GM23338 (cell line): ENCODE measurements around the gene DHX38. TPM values are rescaled to one million over a fixed set of nuclear protein-coding genes. Genes with fewer than 3 reads are reported as not detected.

Source experiments
- ATAC-seq: fragments of 200-7000 bp; cut with Tn5 transposase; 3 replicates; pipeline ENCODE4 v1.9.1; 2020
- DNase-seq: peaks from one replicate; pipeline ENCODE4 v3.0.0-alpha.2; 2015; ENCODE audit warnings: low spot score
- H2AFZ ChIP-seq: fragments of 200-600 bp; sonication (generic); 2 replicates; pipeline ENCODE4 v1.8.0; 2016; ENCODE audit warnings: antibody characterized with exemption, mild to moderate bottlenecking, moderate library complexity
- H3F3A ChIP-seq: fragments of 200-600 bp; sonication (generic); replicated peaks from 2 replicates; pipeline ENCODE4 v1.8.0; 2017; ENCODE audit warnings: antibody characterized with exemption, mixed run types, low read depth
- H3K27ac ChIP-seq: fragments of 200-600 bp; sonication (generic); 2 replicates; pipeline ENCODE4 v1.6.1; 2016; ENCODE audit warnings: low read depth
- H3K27me3 ChIP-seq: fragments of 200-600 bp; sonication (generic); 2 replicates; pipeline ENCODE4 v1.8.0; 2016; ENCODE audit warnings: mild to moderate bottlenecking, mixed run types, moderate library complexity; ENCODE audit not compliant: insufficient read depth
- H3K36me3 ChIP-seq: fragments of 200-600 bp; sonication (generic); 2 replicates; pipeline ENCODE4 v1.8.0; 2016; ENCODE audit warnings: mild to moderate bottlenecking; ENCODE audit not compliant: insufficient read depth
- H3K4me1 ChIP-seq: fragments of 200-600 bp; sonication (generic); 2 replicates; pipeline ENCODE4 v1.8.0; 2016; ENCODE audit warnings: mild to moderate bottlenecking, moderate library complexity; ENCODE audit not compliant: insufficient read depth
- H3K4me2 ChIP-seq: fragments of 200-600 bp; sonication (generic); 2 replicates; pipeline ENCODE4 v1.7.1; 2017; ENCODE audit warnings: mixed run types
- H3K4me3 ChIP-seq: fragments of 200-600 bp; sonication (generic); 2 replicates; pipeline ENCODE4 v1.6.1; 2016; ENCODE audit warnings: mixed run types
- H3K79me2 ChIP-seq: fragments of 200-600 bp; sonication (generic); replicated peaks from 2 replicates; pipeline ENCODE4 v1.8.0; 2017; ENCODE audit warnings: mild to moderate bottlenecking; ENCODE audit not compliant: insufficient read depth
- H3K9me2 ChIP-seq: fragments of 200-600 bp; sonication (generic); 2 replicates; pipeline ENCODE4 v1.8.0; 2017; ENCODE audit not compliant: insufficient read depth
- H4K20me1 ChIP-seq: fragments of 200-600 bp; sonication (generic); replicated peaks from 2 replicates; pipeline ENCODE4 v1.8.0; 2017; ENCODE audit warnings: mild to moderate bottlenecking; ENCODE audit not compliant: insufficient read depth
- H3K27ac Mint-ChIP-seq: 2 replicates; pipeline ENCODE4 v1.8.0; 2020; ENCODE audit warnings: inconsistent platforms, mild to moderate bottlenecking, moderate library complexity, mixed read lengths
- H3K27me3 Mint-ChIP-seq: 3 replicates; pipeline ENCODE4 v1.8.0; 2022; ENCODE audit warnings: low read depth, mild to moderate bottlenecking, moderate library complexity, mixed read lengths, inconsistent platforms; ENCODE audit not compliant: insufficient read depth, poor library complexity
- H3K36me3 Mint-ChIP-seq: 3 replicates; pipeline ENCODE4 v1.8.0; 2021; ENCODE audit warnings: low read depth, mild to moderate bottlenecking, inconsistent platforms, moderate library complexity, mixed read lengths
- H3K4me1 Mint-ChIP-seq: 3 replicates; pipeline ENCODE4 v1.8.0; 2020; ENCODE audit warnings: mild to moderate bottlenecking, inconsistent platforms, mixed read lengths
- H3K4me3 Mint-ChIP-seq: 3 replicates; pipeline ENCODE4 v1.8.0; 2021; ENCODE audit warnings: moderate library complexity, mild to moderate bottlenecking, inconsistent platforms, mixed read lengths
- H3K9me3 Mint-ChIP-seq: 3 replicates; pipeline ENCODE4 v1.8.0; 2020; ENCODE audit warnings: moderate library complexity, mild to moderate bottlenecking, inconsistent platforms, mixed read lengths
- CTCF ChIP-seq, 2 experiments: fragments of 200-600 bp in 1 of 2; sonication (generic) in 1 of 2; conservative IDR thresholded peaks; 2 replicates each; pipeline versions ENCODE4 v1.5.1 to v1.6.1; 2016 to 2017; ENCODE audit warnings: antibody characterized with exemption in 2 of 2, low read depth in 2 of 2, mild to moderate bottlenecking in 2 of 2, moderate library complexity in 1 of 2
- ETS1 ChIP-seq: IDR thresholded peaks from 2 replicates; pipeline ENCODE4 v1.6.1; 2016; ENCODE audit warnings: antibody characterized with exemption
- EZH2 ChIP-seq: fragments of 200-600 bp; sonication (generic); IDR thresholded peaks from one replicate; pipeline ENCODE4 v1.8.0; 2017; ENCODE audit warnings: antibody characterized with exemption, mild to moderate bottlenecking, low read depth; ENCODE audit not compliant: unreplicated experiment
- EZH2phosphoT487 ChIP-seq: fragments of 200-600 bp; sonication (generic); IDR thresholded peaks from one replicate; pipeline ENCODE4 v1.8.1; 2018; ENCODE audit warnings: antibody characterized with exemption; ENCODE audit not compliant: unreplicated experiment
- JUNB ChIP-seq: IDR thresholded peaks from one replicate; pipeline ENCODE4 v1.6.1; 2016; ENCODE audit warnings: antibody characterized with exemption; ENCODE audit not compliant: unreplicated experiment
- NANOG ChIP-seq: IDR thresholded peaks from 2 replicates; pipeline ENCODE4 v1.6.1; 2016; ENCODE audit warnings: antibody characterized with exemption, borderline replicate concordance
- POLR2AphosphoS5 ChIP-seq: IDR thresholded peaks from 2 replicates; pipeline ENCODE4 v1.6.1; 2016; ENCODE audit warnings: antibody characterized with exemption, low read depth
- REST ChIP-seq: IDR thresholded peaks from one replicate; pipeline ENCODE4 v1.6.1; 2018; ENCODE audit warnings: antibody characterized with exemption; ENCODE audit not compliant: unreplicated experiment
- STAT1 ChIP-seq: IDR thresholded peaks from one replicate; pipeline ENCODE4 v1.6.1; 2016; ENCODE audit warnings: antibody characterized with exemption; ENCODE audit not compliant: unreplicated experiment
- ZNF114 ChIP-seq: fragments of 250-450 bp; sonication (Bioruptor Pico); IDR thresholded peaks from 2 replicates; pipeline ENCODE4 v1.5.0; 2020; ENCODE audit warnings: mild to moderate bottlenecking, moderate library complexity
- ZNF331 ChIP-seq: fragments of 250-450 bp; sonication (Bioruptor Pico); IDR thresholded peaks from 2 replicates; pipeline ENCODE4 v1.5.0; 2020; ENCODE audit warnings: low read depth, mild to moderate bottlenecking, moderate library complexity
- ZNF462 ChIP-seq: fragments of 250-450 bp; sonication (Bioruptor Pico); IDR thresholded peaks from 2 replicates; pipeline ENCODE4 v1.5.0; 2020; ENCODE audit warnings: mild to moderate bottlenecking, moderate library complexity
- polyA plus RNA-seq: library from polyadenylated mRNA; unstranded; fragments of >200 nt; fragmentation: Nextera tagmentation; extraction: Ambion mirVana; gene quantifications from 2 replicates; pipeline ENCODE4 v1.2.1, GENCODE V29; 2016
- total RNA-seq: library from RNA; depleted of rRNA; stranded (reverse); fragments of >200 nt; shearing (Covaris generic); gene quantifications from 2 replicates; pipeline ENCODE4 v1.2.3, GENCODE V29; 2014

The DHX38 gene
- total and polyA plus RNA-seq, 2 experiments from 2014 or later, result 31.4 to 46.4 TPM

DNA sequence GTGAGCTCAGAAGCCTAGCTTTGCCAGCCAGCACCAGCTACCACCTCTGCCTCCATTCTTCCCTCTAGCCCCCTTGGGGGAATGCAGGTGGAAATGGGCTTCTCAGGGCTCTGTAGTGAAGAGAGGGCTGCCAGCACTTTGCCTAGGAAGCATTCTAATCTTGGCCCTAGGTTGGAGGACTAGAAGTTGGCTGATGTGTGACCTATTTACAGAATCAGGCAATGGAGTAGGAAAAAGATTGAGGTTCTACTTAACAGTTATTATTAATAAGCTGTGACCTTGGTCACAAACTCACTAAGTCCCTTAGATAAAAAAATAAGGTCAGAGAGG is 19.9 kb downstream of the DHX38 start:
- H3K4me1 Mint-ChIP-seq, result no peaks in the 10 kb centered on the region
- no peak for TF ChIP-seq REST
- TF ChIP-seq EZH2, result no peak
- TF ChIP-seq EZH2phosphoT487, result no peak
- no peak for TF ChIP-seq ETS1
- no peak for TF ChIP-seq STAT1
- TF ChIP-seq POLR2AphosphoS5, result no peak
- no peak for TF ChIP-seq ZNF462 (CRISPR knock-in tag)
- TF ChIP-seq ZNF331 (CRISPR knock-in tag), result no peak
- no peak for TF ChIP-seq CTCF (conservative IDR thresholded peaks at IDR 0.05; ENCODE audit: low read depth in 2 of 2)
- TF ChIP-seq JUNB, result no peak
- no peak for TF ChIP-seq NANOG
- TF ChIP-seq ZNF114 (CRISPR knock-in tag), result no peak
- H3K27me3 Mint-ChIP-seq, result peaks cover 2% of the 10 kb centered on the region
- H3F3A ChIP-seq, result no peaks in the 10 kb centered on the region
- H2AFZ ChIP-seq, result no peak overlapping the region
- H3K4me3 Mint-ChIP-seq, result no peak overlapping the region
- H3K27me3 ChIP-seq, result no peaks in the 10 kb centered on the region
- no peaks in the 10 kb centered on the region for H3K79me2 ChIP-seq
- H3K4me3 ChIP-seq, result no peak overlapping the region
- H3K36me3 ChIP-seq, result peaks cover 17% of the 10 kb centered on the region
- H3K4me2 ChIP-seq, result no peak overlapping the region
- H4K20me1 ChIP-seq, result no peaks in the 10 kb centered on the region
- no peaks in the 10 kb centered on the region for H3K9me2 ChIP-seq
- no peak overlapping the region for H3K27ac ChIP-seq
- H3K36me3 Mint-ChIP-seq, result peaks cover 43% of the 10 kb centered on the region
- H3K4me1 ChIP-seq, result no peaks in the 10 kb centered on the region
- ATAC-seq, result no peak
- no peak overlapping the region for H3K27ac Mint-ChIP-seq
- H3K9me3 Mint-ChIP-seq, result no peaks in the 10 kb centered on the region
- no peak for DNase-seq
